ENCODE data around the gene PTBP1.

The PTBP1 gene

DNA sequence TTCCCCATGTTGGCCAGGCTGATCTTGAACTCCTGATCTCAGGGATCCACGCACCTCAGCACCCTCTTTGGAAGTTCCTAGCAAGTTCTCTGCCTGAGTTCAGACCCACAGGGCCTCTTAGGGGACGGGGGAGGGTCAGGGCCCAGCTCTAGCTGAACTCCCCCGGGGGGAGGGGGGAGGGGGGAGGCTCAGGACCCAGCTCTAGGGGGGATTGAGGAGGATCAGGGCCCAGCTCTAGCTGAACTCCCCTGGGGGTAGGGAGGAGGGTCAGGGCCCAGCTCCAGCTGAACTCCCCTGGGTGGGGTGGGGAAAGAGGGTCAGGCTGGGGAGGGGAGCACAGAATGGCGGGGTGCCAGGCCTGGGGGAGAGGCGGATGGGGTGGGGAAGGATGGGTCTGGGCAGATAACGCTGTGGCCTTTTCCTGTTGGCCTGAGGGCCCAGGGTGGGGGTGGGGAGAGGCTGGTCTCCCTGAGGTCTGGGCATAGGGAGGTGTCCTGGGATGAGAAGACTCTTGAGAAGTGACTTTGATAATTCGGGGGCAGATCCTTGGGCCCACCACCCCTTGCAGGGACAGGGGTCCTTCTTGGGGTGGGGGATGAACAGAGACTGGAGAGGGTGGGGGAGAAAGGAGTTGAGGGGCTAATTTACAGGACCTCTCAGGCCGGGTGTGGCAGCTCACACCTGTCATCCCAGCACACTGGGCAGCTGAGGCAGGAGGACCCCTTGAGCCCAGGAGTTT lies 5.5 kb upstream of the PTBP1 start:
- Histone ChIP-seq H3K36me3 (ENCODE audit: control insufficient read depth, insufficient read depth, low read length) (no peaks in the 10 kb centered on the region), H3K18ac (ENCODE audit: low read length) (peak overlapping the region; percentile 71), H3K4me3 (ENCODE audit: low read length) (no peak overlapping the region), H4K8ac (ENCODE audit: low read depth, low read length) (peak overlapping the region; percentile 84), H3K79me2 (ENCODE audit: control insufficient read depth, insufficient read depth, low read length) (no peaks in the 10 kb centered on the region), H3K27me3 (ENCODE audit: insufficient read depth, low read length, poor library complexity) (no peaks in the 10 kb centered on the region), H2BK15ac (replicated peaks; ENCODE audit: low read depth) (no peak overlapping the region), H3K27ac (ENCODE audit: low read depth, low read length) (no peak overlapping the region), H3K23ac (ENCODE audit: low read length) (no peak overlapping the region), H3K56ac (ENCODE audit: low read length) (peak overlapping the region; percentile 71), H3K4me2 (ENCODE audit: low read length) (no peak overlapping the region), H2BK120ac (ENCODE audit: low read depth, low read length) (no peak overlapping the region), H4K5ac (ENCODE audit: low read length) (no peak overlapping the region), H2BK5ac (ENCODE audit: low read length) (no peak overlapping the region), H3K9ac (ENCODE audit: low read length) (no peak overlapping the region), H3K79me1 (ENCODE audit: low read length) (no peaks in the 10 kb centered on the region), H3K4ac (ENCODE audit: low read depth, low read length) (peak overlapping the region; percentile 66), H2AK5ac (ENCODE audit: low read length) (no peak overlapping the region), H3K4me1 (ENCODE audit: control insufficient read depth, low read depth, low read length) (no peaks in the 10 kb centered on the region)
- no peak for DNase-seq
- WGBS (ENCODE audit: extremely low coverage, insufficient coverage, low lambda C conversion rate), result no CpG with 5 or more reads among the region's 8 CpGs

DNA sequence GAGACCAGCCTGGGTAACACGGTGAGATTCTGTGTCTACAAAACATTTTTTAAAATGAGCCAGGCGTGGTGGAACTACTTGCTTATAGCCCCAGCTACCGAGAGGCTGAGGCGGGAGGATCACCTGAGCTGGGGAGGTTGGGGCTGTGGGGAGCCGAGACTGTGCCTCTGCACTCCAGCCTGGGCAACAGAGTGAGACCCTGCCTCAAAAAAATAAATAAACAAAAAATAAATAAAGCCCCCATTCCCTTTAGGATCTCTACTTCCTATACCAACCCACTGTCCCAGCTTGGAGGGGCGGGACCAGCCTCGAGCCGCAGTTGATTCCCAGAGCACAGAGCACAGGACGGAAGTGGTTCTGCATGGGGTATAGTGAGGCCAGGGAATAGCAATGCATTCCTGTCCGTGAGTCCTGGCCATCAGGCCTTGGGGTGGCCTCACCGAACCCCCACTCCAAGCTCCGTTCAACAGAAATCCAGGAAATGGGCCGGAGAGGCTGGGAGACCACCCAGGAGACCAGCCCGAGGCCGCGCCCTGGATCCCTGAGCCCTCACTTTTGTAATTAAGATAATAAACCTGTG lies 4.9 kb upstream of the PTBP1 start:
- Histone ChIP-seq H3K4me1 (ENCODE audit: control insufficient read depth, low read depth, low read length) (no peaks in the 10 kb centered on the region), H3K4me3 (ENCODE audit: low read length) (no peak overlapping the region), H3K79me2 (ENCODE audit: control insufficient read depth, insufficient read depth, low read length) (no peaks in the 10 kb centered on the region), H3K36me3 (ENCODE audit: control insufficient read depth, insufficient read depth, low read length) (no peaks in the 10 kb centered on the region), H3K27ac (ENCODE audit: low read depth, low read length) (no peak overlapping the region), H2BK15ac (replicated peaks; ENCODE audit: low read depth) (no peak overlapping the region), H2AK5ac (ENCODE audit: low read length) (no peak overlapping the region), H3K4me2 (ENCODE audit: low read length) (no peak overlapping the region), H4K5ac (ENCODE audit: low read length) (no peak overlapping the region), H3K23ac (ENCODE audit: low read length) (no peak overlapping the region), H3K56ac (ENCODE audit: low read length) (peak overlapping the region; percentile 71), H2BK5ac (ENCODE audit: low read length) (no peak overlapping the region), H3K27me3 (ENCODE audit: insufficient read depth, low read length, poor library complexity) (no peaks in the 10 kb centered on the region), H2BK120ac (ENCODE audit: low read depth, low read length) (no peak overlapping the region), H3K4ac (ENCODE audit: low read depth, low read length) (no peak overlapping the region), H3K79me1 (ENCODE audit: low read length) (no peaks in the 10 kb centered on the region), H3K18ac (ENCODE audit: low read length) (no peak overlapping the region), H3K9ac (ENCODE audit: low read length) (no peak overlapping the region), H4K8ac (ENCODE audit: low read depth, low read length) (no peak overlapping the region)
- no peak for DNase-seq
- no CpG with 5 or more reads among the region's 16 CpGs for WGBS (ENCODE audit: extremely low coverage, insufficient coverage, low lambda C conversion rate)

GRCh38 chr19:793806-794205 lies 3.4 kb upstream of the PTBP1 start:
- H3K18ac ChIP-seq (ENCODE audit: low read length), result no peak overlapping the region
- H3K79me2 ChIP-seq (ENCODE audit: control insufficient read depth, insufficient read depth, low read length), result peaks cover 9% of the 10 kb centered on the region
- H2BK5ac ChIP-seq (ENCODE audit: low read length), result no peak overlapping the region
- no peak overlapping the region for H3K56ac ChIP-seq (ENCODE audit: low read length)
- no peak overlapping the region for H4K5ac ChIP-seq (ENCODE audit: low read length)
- H3K4ac ChIP-seq (ENCODE audit: low read depth, low read length), result no peak overlapping the region
- no peak overlapping the region for H3K4me3 ChIP-seq (ENCODE audit: low read length)
- no peak overlapping the region for H3K23ac ChIP-seq (ENCODE audit: low read length)
- H3K27ac ChIP-seq (ENCODE audit: low read depth, low read length), result no peak overlapping the region
- H2BK120ac ChIP-seq (ENCODE audit: low read depth, low read length), result no peak overlapping the region
- H3K36me3 ChIP-seq (ENCODE audit: control insufficient read depth, insufficient read depth, low read length), result no peaks in the 10 kb centered on the region
- DNase-seq, result no peak
- WGBS (ENCODE audit: extremely low coverage, insufficient coverage, low lambda C conversion rate), result no CpG with 5 or more reads among the region's 12 CpGs
- no peak overlapping the region for H4K8ac ChIP-seq (ENCODE audit: low read depth, low read length)
- H3K4me1 ChIP-seq (ENCODE audit: control insufficient read depth, low read depth, low read length), result no peaks in the 10 kb centered on the region
- H3K4me2 ChIP-seq (ENCODE audit: low read length), result no peak overlapping the region
- no peaks in the 10 kb centered on the region for H3K27me3 ChIP-seq (ENCODE audit: insufficient read depth, low read length, poor library complexity)
- H3K9ac ChIP-seq (ENCODE audit: low read length), result no peak overlapping the region
- no peak overlapping the region for H2BK15ac ChIP-seq (replicated peaks; ENCODE audit: low read depth)
- no peaks in the 10 kb centered on the region for H3K79me1 ChIP-seq (ENCODE audit: low read length)
- no peak overlapping the region for H2AK5ac ChIP-seq (ENCODE audit: low read length)

GRCh38 chr19:795073-795611 lies 2.1 kb upstream of the PTBP1 start:
- Histone ChIP-seq H3K18ac (ENCODE audit: low read length) (no peak overlapping the region), H3K56ac (ENCODE audit: low read length) (no peak overlapping the region), H3K4me2 (ENCODE audit: low read length) (no peak overlapping the region), H4K5ac (ENCODE audit: low read length) (no peak overlapping the region), H3K27ac (ENCODE audit: low read depth, low read length) (no peak overlapping the region), H3K4ac (ENCODE audit: low read depth, low read length) (no peak overlapping the region), H3K4me1 (ENCODE audit: control insufficient read depth, low read depth, low read length) (peaks cover under 1% of the 10 kb centered on the region), H2BK120ac (ENCODE audit: low read depth, low read length) (no peak overlapping the region), H3K23ac (ENCODE audit: low read length) (no peak overlapping the region), H2BK5ac (ENCODE audit: low read length) (no peak overlapping the region), H2BK15ac (replicated peaks; ENCODE audit: low read depth) (no peak overlapping the region), H2AK5ac (ENCODE audit: low read length) (no peak overlapping the region), H3K9ac (ENCODE audit: low read length) (no peak overlapping the region), H4K8ac (ENCODE audit: low read depth, low read length) (no peak overlapping the region), H3K79me1 (ENCODE audit: low read length) (no peaks in the 10 kb centered on the region), H3K4me3 (ENCODE audit: low read length) (no peak overlapping the region), H3K27me3 (ENCODE audit: insufficient read depth, low read length, poor library complexity) (no peaks in the 10 kb centered on the region), H3K36me3 (ENCODE audit: control insufficient read depth, insufficient read depth, low read length) (no peaks in the 10 kb centered on the region), H3K79me2 (ENCODE audit: control insufficient read depth, insufficient read depth, low read length) (peaks cover 23% of the 10 kb centered on the region)
- WGBS (ENCODE audit: extremely low coverage, insufficient coverage, low lambda C conversion rate), result no CpG with 5 or more reads among the region's 28 CpGs
- DNase-seq, result no peak

- no peaks in the 10 kb centered on the region for H3K27me3 ChIP-seq (ENCODE audit: insufficient read depth, low read length, poor library complexity)
- peaks cover 3% of the 10 kb centered on the region for H3K4me1 ChIP-seq (ENCODE audit: control insufficient read depth, low read depth, low read length)
- no peak overlapping the region for H4K5ac ChIP-seq (ENCODE audit: low read length)
- no peak overlapping the region for H2AK5ac ChIP-seq (ENCODE audit: low read length)
- no peak overlapping the region for H3K4me2 ChIP-seq (ENCODE audit: low read length)
- no peak overlapping the region for H2BK15ac ChIP-seq (replicated peaks; ENCODE audit: low read depth)
- no peak overlapping the region for H3K4me3 ChIP-seq (ENCODE audit: low read length)
- DNase-seq, result no peak
- no peak overlapping the region for H4K8ac ChIP-seq (ENCODE audit: low read depth, low read length)
- H3K23ac ChIP-seq (ENCODE audit: low read length), result no peak overlapping the region
- H3K79me2 ChIP-seq (ENCODE audit: control insufficient read depth, insufficient read depth, low read length), result peaks cover 31% of the 10 kb centered on the region
- H2BK120ac ChIP-seq (ENCODE audit: low read depth, low read length), result no peak overlapping the region
- no CpG with 5 or more reads among the region's 39 CpGs for WGBS (ENCODE audit: extremely low coverage, insufficient coverage, low lambda C conversion rate)
- no peaks in the 10 kb centered on the region for H3K36me3 ChIP-seq (ENCODE audit: control insufficient read depth, insufficient read depth, low read length)
- no peak overlapping the region for H2BK5ac ChIP-seq (ENCODE audit: low read length)
- H3K79me1 ChIP-seq (ENCODE audit: low read length), result no peaks in the 10 kb centered on the region
- H3K18ac ChIP-seq (ENCODE audit: low read length), result no peak overlapping the region
- H3K27ac ChIP-seq (ENCODE audit: low read depth, low read length), result no peak overlapping the region
- no peak overlapping the region for H3K56ac ChIP-seq (ENCODE audit: low read length)
- peak overlapping the region; percentile 57 for H3K4ac ChIP-seq (ENCODE audit: low read depth, low read length)
- H3K9ac ChIP-seq (ENCODE audit: low read length), result no peak overlapping the region
Observed at GRCh38 chr19:795691-796581, 1.3 kb upstream of the PTBP1 start.
